Endothelial cell of umbilical vein (primary cell): ENCODE results near the gene PLEKHH2.

ENCODE experiments used
- CTCF ChIP-seq, 2 donors: IDR thresholded peaks; 1 replicate in 1 of 2; 2 replicates in 1 of 2; pipeline ENCODE4 v1.5.1; 2011; ENCODE audit warnings: low read length in 2 of 2, mild to moderate bottlenecking in 2 of 2, moderate library complexity in 2 of 2, control low read depth in 1 of 2, inconsistent platforms in 1 of 2, low read depth in 1 of 2; ENCODE audit not compliant: insufficient read depth in 1 of 2; ENCODE audit errors: extremely low read depth in 1 of 2
- POLR2AphosphoS5 ChIP-seq: IDR thresholded peaks from 2 replicates; pipeline ENCODE4 v1.6.1; 2012; ENCODE audit warnings: low read depth, mild to moderate bottlenecking, control low read depth, low read length, moderate library complexity; ENCODE audit not compliant: insufficient read depth

GRCh38 chr2:43788646-43789045, 151.6 kb downstream of the PLEKHH2 start:
- TF ChIP-seq CTCF (IDR thresholded peaks at IDR 0.05; ENCODE audit: extremely low read depth in 1 of 2, insufficient read depth in 1 of 2, low read depth in 1 of 2, low read length in 2 of 2) (no peak), POLR2AphosphoS5 (no peak)
